ENCODE measurements around the gene HIP1R. TPM values are rescaled to one million over a fixed set of nuclear protein-coding genes. Genes with fewer than 3 reads are reported as not detected.
"Not testable (repeated sequence)": the region's sequence is repeated elsewhere in the genome, so short reads cannot be mapped to it uniquely, and the experiment has no call there.

HIP1R gene
- polyA plus RNA-seq, 1 experiment: 12.8 TPM

- Histone ChIP-seq H3K36me3 (ENCODE audit: control insufficient read depth, insufficient read depth, low read length) (no peaks in the 10 kb centered on the region), H3K27me3 (ENCODE audit: control insufficient read depth, insufficient read depth, low read length) (no peaks in the 10 kb centered on the region), H3K4me3 (ENCODE audit: low read depth, low read length) (no peak overlapping the region)
- POLR2A ChIA-PET: no interaction called here
- TF ChIP-seq, protein P1, sequence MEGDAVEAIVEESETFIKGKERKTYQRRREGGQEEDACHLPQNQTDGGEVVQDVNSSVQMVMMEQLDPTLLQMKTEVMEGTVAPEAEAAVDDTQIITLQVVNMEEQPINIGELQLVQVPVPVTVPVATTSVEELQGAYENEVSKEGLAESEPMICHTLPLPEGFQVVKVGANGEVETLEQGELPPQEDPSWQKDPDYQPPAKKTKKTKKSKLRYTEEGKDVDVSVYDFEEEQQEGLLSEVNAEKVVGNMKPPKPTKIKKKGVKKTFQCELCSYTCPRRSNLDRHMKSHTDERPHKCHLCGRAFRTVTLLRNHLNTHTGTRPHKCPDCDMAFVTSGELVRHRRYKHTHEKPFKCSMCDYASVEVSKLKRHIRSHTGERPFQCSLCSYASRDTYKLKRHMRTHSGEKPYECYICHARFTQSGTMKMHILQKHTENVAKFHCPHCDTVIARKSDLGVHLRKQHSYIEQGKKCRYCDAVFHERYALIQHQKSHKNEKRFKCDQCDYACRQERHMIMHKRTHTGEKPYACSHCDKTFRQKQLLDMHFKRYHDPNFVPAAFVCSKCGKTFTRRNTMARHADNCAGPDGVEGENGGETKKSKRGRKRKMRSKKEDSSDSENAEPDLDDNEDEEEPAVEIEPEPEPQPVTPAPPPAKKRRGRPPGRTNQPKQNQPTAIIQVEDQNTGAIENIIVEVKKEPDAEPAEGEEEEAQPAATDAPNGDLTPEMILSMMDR (IDR thresholded peaks at IDR 0.05; ENCODE audit: insufficient read depth, low read depth, low read length): no peak
- no peak for DNase-seq (ENCODE audit: low read depth)
- CTCF ChIA-PET: interaction anchor here (1.3 to 1.4 kb wide), 2 partner anchors 28 to 59 kb away, joined by 4 read pairs; no protein-coding TSS in a partner anchor
These were observed 53.0 kb downstream of the HIP1R start for GRCh38 chr12:122888232-122888752.

DNA sequence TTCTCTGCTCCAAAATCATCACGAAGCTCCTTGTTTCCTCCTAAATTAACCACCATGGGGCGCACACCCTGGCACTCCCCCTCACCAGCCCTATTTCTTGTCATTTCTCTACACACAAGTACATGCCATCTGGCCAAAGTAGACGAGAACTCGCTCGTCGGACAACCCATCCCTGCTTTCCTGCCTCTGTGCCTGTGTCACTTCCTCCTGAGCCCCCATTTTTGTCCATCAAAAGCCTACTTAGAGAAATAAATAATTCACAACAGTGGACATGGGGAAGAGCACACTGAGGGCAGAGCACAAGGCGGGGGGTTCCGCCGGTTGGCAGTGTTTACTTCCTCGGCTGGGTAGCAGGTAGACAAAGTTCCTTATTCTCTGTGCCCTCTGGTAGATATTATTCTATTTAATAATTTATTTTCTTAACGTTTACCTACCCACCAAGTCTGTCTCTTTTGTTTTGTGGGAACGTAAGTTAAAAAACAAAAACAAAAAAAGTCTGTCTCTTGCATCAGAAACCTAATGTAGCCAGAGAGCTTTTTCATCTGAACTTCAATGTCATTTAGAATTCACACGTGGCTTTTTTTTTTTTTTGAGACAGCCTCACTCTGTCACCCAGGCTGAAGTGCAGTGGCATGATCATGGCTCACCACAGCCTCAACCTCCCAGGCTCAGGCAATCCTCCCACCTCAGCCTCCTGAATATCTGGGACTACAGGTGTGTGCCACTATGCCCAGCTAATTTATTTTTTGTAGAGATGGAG, 54.7 kb downstream of the HIP1R start:
- CTCF ChIA-PET: interaction anchor here (0.6 kb wide), 1 partner anchor 783 kb away, joined by 3 read pairs; no protein-coding TSS in a partner anchor
- H3K36me3 ChIP-seq (ENCODE audit: control insufficient read depth, insufficient read depth, low read length): no peaks in the 10 kb centered on the region
- TF ChIP-seq, protein P1 (IDR thresholded peaks at IDR 0.05; ENCODE audit: insufficient read depth, low read depth, low read length): no peak
- no peak overlapping the region for H3K4me3 ChIP-seq (ENCODE audit: low read depth, low read length)
- POLR2A ChIA-PET: no interaction called here
- DNase-seq (ENCODE audit: low read depth): no peak
- H3K27me3 ChIP-seq (ENCODE audit: control insufficient read depth, insufficient read depth, low read length): no peaks in the 10 kb centered on the region

DNA sequence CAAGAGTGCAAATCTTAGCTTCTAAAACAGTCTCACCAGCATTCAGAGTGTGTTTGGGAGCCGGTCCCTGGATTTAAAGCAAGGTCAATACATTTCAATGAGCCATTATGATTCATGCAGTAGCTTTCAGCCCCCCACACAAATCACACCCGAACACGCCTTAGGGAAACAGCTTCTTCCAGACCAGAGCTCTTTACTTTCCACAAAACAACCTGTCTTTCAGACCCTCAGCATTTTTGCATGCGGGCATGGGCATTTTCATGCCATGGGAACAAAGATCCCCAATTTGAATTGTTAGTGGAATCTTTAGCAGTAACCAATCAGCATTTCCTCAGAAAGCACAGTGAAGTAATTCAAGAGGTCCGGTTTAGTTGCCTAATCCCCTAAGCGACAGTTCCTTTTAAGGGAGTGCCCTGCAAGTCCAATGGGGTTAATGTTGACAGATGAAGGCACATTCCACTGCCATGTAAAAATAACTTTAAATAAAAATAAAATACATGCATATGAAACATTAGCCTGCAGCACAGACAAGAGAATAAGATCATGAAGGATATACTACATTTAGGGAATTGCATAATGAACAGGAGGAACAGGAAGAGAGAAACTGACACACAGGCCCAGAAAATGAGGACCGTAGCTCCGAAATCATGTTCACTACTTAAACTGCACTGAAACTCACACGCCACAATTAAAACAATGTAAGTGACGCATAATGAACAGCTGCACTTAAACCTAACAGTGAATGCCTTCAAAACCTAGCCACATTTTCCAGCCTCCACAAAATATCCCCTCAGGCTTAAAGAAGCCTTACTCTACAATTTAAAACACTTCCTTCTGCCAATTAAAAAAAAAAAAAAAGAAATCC, 56.6 kb downstream of the HIP1R start:
- TF ChIP-seq, protein P1 (IDR thresholded peaks at IDR 0.05; ENCODE audit: insufficient read depth, low read depth, low read length): no peak
- Histone ChIP-seq H3K27me3 (ENCODE audit: control insufficient read depth, insufficient read depth, low read length) (no peaks in the 10 kb centered on the region), H3K36me3 (ENCODE audit: control insufficient read depth, insufficient read depth, low read length) (no peaks in the 10 kb centered on the region), H3K4me3 (ENCODE audit: low read depth, low read length) (peak overlapping the region; percentile 4; the same call in 1 of the 2 replicates)
- ChIA-PET POLR2A (interaction anchor here (0.7 to 0.9 kb wide), 2 partner anchors 12 to 82 kb away, joined by 3 to 4 read pairs; no protein-coding TSS in a partner anchor), CTCF (interaction anchor here (1.1 to 1.6 kb wide), 2 partner anchors 11 to 53 kb away, joined by 5 read pairs; no protein-coding TSS in a partner anchor)
- peak; percentile 55 for DNase-seq (ENCODE audit: low read depth)

DNA sequence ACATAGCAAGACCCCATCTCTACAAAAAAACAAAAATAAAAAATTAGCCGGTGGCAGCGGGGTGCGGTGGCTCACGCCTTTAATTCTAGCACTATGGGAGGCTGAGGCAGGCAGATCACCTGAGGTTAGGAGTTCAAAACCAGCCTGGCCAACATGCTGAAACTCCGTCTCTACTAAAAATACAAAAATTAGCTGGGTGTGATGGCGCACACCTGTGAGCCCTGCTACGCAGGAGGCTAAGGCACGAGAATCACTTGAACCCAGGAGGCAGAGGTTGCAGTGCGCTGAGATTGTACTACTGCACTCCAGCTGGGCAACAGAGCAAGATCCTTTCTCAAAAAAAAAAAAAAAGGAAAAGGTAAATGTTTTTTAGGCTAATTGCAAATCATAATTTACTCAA, 57.5 kb downstream of the HIP1R start:
- H3K36me3 ChIP-seq (ENCODE audit: control insufficient read depth, insufficient read depth, low read length); POLR2A ChIA-PET; CTCF ChIA-PET; DNase-seq (ENCODE audit: low read depth); H3K4me3 ChIP-seq (ENCODE audit: low read depth, low read length); H3K27me3 ChIP-seq (ENCODE audit: control insufficient read depth, insufficient read depth, low read length): not testable (repeated sequence)

DNA sequence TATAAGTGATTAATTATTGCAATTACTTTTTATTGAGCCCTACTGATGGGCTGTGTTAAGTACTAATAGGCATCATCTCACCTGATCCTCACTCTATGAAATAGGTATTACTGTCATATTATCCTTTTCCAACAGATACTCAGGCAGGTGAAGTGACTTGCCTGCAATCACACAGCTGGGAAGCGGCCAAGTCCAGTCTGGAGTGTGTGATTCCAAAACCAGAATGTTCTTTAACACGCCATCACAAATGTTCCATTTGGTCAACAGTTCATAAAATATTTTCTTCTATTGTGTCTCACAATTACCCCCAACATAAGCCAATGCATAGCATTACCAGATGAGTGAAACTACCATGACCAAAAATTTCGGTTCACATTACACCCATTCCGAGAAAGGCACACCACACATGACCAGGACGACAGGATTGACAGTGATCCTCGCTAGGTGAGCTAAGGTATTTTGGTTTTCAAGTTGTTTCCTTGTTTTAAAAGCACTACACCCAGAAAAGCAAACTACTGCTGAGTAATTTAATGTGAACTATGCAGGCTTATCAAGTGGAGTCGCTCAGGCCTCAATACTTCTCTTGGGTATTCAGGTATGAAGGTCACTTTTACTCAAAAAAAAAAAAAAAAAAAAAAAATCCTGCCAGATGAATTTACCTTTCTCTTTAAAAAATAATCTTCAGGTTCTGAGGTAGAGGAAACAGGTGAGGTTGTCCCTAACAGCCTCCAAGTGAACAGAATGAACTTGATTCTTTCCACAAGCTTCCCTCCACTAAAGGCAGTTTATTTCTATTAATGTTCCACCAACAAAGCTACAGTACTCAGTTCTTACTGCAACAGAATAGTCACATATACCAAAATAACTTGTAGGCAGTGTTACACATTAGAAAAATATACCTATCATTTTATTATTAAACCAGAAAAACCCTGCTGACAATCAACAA, 58.2 kb downstream of the HIP1R start:
- no peak overlapping the region for H3K4me3 ChIP-seq (ENCODE audit: low read depth, low read length)
- H3K36me3 ChIP-seq (ENCODE audit: control insufficient read depth, insufficient read depth, low read length): no peaks in the 10 kb centered on the region
- TF ChIP-seq, protein P1 (IDR thresholded peaks at IDR 0.05; ENCODE audit: insufficient read depth, low read depth, low read length): no peak
- ChIA-PET POLR2A (no interaction called here), CTCF (interaction anchor here (0.6 to 1.3 kb wide), 3 partner anchors 14 to 60 kb away, joined by 3 to 8 read pairs (median 5); no protein-coding TSS in a partner anchor)
- DNase-seq (ENCODE audit: low read depth): no peak
- H3K27me3 ChIP-seq (ENCODE audit: control insufficient read depth, insufficient read depth, low read length): no peaks in the 10 kb centered on the region
